A673 (cell line): ENCODE results near the gene ELL2. TPM values are rescaled to one million over a fixed set of nuclear protein-coding genes. Genes with fewer than 3 reads are reported as not detected.

Experiments used
- BruUV-seq: library from RNA; stranded (reverse); fragments of 400-500 nt; replicated peaks from 2 replicates; lab custom pipeline; 2021; lab: Mats Ljungman, UMichigan
- CTCF ChIA-PET: fragments of 300-600 bp; sonication (Branson Sonifier 250); formaldehyde crosslinking; loops from one replicate; lab custom pipeline; 2022; ENCODE audit warnings: antibody characterized with exemption; lab: Charles Lee
- POLR2A ChIA-PET: fragments of 300-600 bp; sonication (Branson Sonifier 250); formaldehyde crosslinking; loops from one replicate; lab custom pipeline; 2022; ENCODE audit warnings: antibody characterized with exemption; ENCODE audit not compliant: low non-redundant PET; lab: Charles Lee
- DNase-seq: peaks from one replicate; pipeline ENCODE4 v3.0.0-alpha.2; 2015; ENCODE audit warnings: low spot score
- H3K27ac ChIP-seq: fragments of 200-600 bp; sonication (generic); 2 replicates; pipeline ENCODE4 v1.5.1; 2016; ENCODE audit warnings: mixed run types, low read depth, mild to moderate bottlenecking, mixed read lengths, antibody characterized with exemption, low read length; ENCODE audit not compliant: poor library complexity, severe bottlenecking
- H3K27me3 ChIP-seq: fragments of 200-600 bp; sonication (generic); replicated peaks from 2 replicates; pipeline ENCODE4 v1.6.1; 2017; ENCODE audit warnings: mixed run types, low read depth, mild to moderate bottlenecking, mixed read lengths, antibody characterized with exemption, low read length; ENCODE audit not compliant: insufficient read depth, poor library complexity
- H3K36me3 ChIP-seq: fragments of 200-600 bp; sonication (generic); 2 replicates; pipeline ENCODE4 v1.6.1; 2016; ENCODE audit warnings: mixed run types, mild to moderate bottlenecking, mixed read lengths, antibody characterized with exemption, low read length; ENCODE audit not compliant: insufficient read depth, poor library complexity, severe bottlenecking
- H3K4me1 ChIP-seq: fragments of 200-600 bp; sonication (generic); 2 replicates; pipeline ENCODE4 v1.6.1; 2017; ENCODE audit warnings: mixed run types, mild to moderate bottlenecking, mixed read lengths, antibody characterized with exemption, low read length; ENCODE audit not compliant: insufficient read depth, poor library complexity, severe bottlenecking
- H3K4me3 ChIP-seq: fragments of 200-600 bp; sonication (generic); 2 replicates; pipeline ENCODE4 v1.5.1; 2016; ENCODE audit warnings: low read depth, mixed run types, mild to moderate bottlenecking, mixed read lengths, low read length; ENCODE audit not compliant: poor library complexity, severe bottlenecking
- H3K9me3 ChIP-seq: fragments of 200-600 bp; sonication (generic); 2 replicates; pipeline ENCODE4 v1.6.1; 2016; ENCODE audit warnings: mixed run types, low read depth, mild to moderate bottlenecking, mixed read lengths, antibody characterized with exemption, low read length; ENCODE audit not compliant: poor library complexity, severe bottlenecking
- EZH2 ChIP-seq: fragments of 200-600 bp; sonication (generic); IDR thresholded peaks from 2 replicates; pipeline ENCODE4 v1.6.1; 2017; ENCODE audit warnings: borderline replicate concordance, low read depth, mild to moderate bottlenecking, mixed read lengths, antibody characterized with exemption, low read length; ENCODE audit not compliant: poor library complexity, severe bottlenecking
- intact Hi-C: fragments of 100-400 bp; cut with micrococcal nuclease; formaldehyde crosslinking; loops from one replicate; pipeline ENCODE4 v1.10.0; 2022; ENCODE audit not compliant: unreplicated experiment
- total RNA-seq: library from RNA; stranded (reverse); gene quantifications from 2 replicates; pipeline ENCODE4 v1.2.3, GENCODE V29; 2021
- TF ChIP-seq, protein P1 (sequence below): fragments of 300-800, 200-600 bp; sonication (generic); conservative IDR thresholded peaks from 2 replicates; pipeline ENCODE4 v1.5.1; 2017; ENCODE audit warnings: low read depth, mild to moderate bottlenecking, antibody characterized with exemption, low read length, moderate library complexity, mixed read lengths

The ELL2 gene
- total RNA-seq, 1 experiment from 2014 or later = 12.0 TPM

GRCh38 chr5:96004087-96004486 is 42.4 kb upstream of the ELL2 start:
- CTCF ChIA-PET = no interaction called here
- Histone ChIP-seq H3K9me3 (peaks cover 4% of the 10 kb centered on the region), H3K36me3 (no peaks in the 10 kb centered on the region), H3K27ac (no peak overlapping the region), H3K4me1 (no peaks in the 10 kb centered on the region), H3K4me3 (no peak overlapping the region), H3K27me3 (no peaks in the 10 kb centered on the region)
- POLR2A ChIA-PET = no interaction called here
- no peak for TF ChIP-seq EZH2
- TF ChIP-seq, protein P1, sequence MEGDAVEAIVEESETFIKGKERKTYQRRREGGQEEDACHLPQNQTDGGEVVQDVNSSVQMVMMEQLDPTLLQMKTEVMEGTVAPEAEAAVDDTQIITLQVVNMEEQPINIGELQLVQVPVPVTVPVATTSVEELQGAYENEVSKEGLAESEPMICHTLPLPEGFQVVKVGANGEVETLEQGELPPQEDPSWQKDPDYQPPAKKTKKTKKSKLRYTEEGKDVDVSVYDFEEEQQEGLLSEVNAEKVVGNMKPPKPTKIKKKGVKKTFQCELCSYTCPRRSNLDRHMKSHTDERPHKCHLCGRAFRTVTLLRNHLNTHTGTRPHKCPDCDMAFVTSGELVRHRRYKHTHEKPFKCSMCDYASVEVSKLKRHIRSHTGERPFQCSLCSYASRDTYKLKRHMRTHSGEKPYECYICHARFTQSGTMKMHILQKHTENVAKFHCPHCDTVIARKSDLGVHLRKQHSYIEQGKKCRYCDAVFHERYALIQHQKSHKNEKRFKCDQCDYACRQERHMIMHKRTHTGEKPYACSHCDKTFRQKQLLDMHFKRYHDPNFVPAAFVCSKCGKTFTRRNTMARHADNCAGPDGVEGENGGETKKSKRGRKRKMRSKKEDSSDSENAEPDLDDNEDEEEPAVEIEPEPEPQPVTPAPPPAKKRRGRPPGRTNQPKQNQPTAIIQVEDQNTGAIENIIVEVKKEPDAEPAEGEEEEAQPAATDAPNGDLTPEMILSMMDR = no peak
- no peak for DNase-seq
- no TSS peak for BruUV-seq
- intact Hi-C loops = no loop called here

DNA sequence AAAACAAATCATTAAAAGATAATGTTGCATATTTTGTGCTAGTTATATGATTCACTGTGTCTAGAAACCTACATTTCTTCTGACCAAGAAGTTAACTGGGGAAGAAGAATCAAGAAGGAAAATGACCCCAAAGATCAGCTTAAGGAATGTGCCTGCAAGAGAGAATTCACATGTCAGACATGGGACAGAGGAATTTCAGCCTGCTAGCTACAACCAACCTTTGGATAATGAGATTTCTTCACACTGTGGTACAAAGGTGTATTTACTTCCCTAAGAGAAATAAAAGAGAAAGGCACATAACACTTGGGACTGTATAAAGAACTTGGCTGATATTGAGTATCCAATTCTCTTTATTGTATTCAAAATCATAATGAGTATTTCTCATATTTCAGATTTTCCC is 39.6 kb upstream of the ELL2 start:
- intact Hi-C loops = no loop called here
- no peak for DNase-seq
- H3K4me3 ChIP-seq = no peak overlapping the region
- H3K36me3 ChIP-seq = no peaks in the 10 kb centered on the region
- no peak for TF ChIP-seq EZH2
- TF ChIP-seq, protein P1 = no peak
- no peaks in the 10 kb centered on the region for H3K4me1 ChIP-seq
- no peak overlapping the region for H3K27ac ChIP-seq
- CTCF ChIA-PET = no interaction called here
- POLR2A ChIA-PET = no interaction called here
- no TSS peak for BruUV-seq
- H3K27me3 ChIP-seq = no peaks in the 10 kb centered on the region
- peaks cover 4% of the 10 kb centered on the region for H3K9me3 ChIP-seq

DNA sequence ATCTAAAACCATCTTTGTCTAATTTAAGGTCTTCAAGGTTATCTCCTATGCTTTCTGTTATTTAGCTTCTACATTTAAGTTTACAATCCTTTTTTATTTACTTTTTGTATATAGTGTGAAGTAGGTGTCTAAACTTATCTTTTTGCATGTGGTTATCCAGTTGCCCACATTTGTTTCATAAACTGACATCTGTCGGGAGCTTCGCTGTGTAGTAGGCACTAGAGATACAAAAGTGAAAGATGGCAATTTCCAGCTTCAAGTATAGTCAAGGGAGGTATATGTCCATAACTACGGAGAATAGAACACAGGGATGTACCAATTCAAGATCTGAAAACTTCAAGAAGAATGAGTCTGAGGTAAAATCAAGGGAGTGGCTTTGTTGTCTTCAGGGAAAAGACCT is 38.7 kb upstream of the ELL2 start:
- no peaks in the 10 kb centered on the region for H3K27me3 ChIP-seq
- H3K36me3 ChIP-seq = no peaks in the 10 kb centered on the region
- ChIA-PET CTCF (no interaction called here), POLR2A (no interaction called here)
- peaks cover 4% of the 10 kb centered on the region for H3K9me3 ChIP-seq
- intact Hi-C loops = no loop called here
- H3K27ac ChIP-seq = no peak overlapping the region
- no peak for DNase-seq
- H3K4me1 ChIP-seq = no peaks in the 10 kb centered on the region
- no peak overlapping the region for H3K4me3 ChIP-seq
- BruUV-seq = no TSS peak
- no peak for TF ChIP-seq EZH2
- TF ChIP-seq, protein P1 = no peak
